ENCODE results near the gene LRRC8D.
A peak's percentile ranks its signal among the peaks of the same experiment; 100 is the strongest.

LRRC8D gene

DNA sequence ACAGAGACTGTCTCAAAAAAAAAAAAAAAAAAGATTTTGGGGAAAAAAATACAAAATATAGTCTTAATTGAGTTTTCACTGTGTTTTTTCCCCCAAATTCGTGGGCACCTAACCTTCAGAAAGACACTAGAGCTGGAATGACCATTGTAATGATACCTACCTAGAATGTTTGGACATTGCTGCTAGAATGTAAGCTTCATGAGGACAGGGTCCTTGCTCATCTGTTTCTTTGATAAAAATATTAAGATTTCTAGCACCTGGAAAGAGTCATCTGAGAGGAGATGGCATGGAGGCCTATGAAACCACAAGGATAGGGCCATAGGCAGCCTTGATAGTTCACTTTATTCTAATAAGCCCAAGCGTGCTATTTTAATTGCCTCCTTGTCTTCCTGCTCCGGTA, 6.5 kb downstream of the LRRC8D start:
- peaks cover 74% of the 10 kb centered on the region for H3K4me1 ChIP-seq (ENCODE audit: insufficient read depth, low read length, poor library complexity, severe bottlenecking)
- no peaks in the 10 kb centered on the region for H3K9me2 ChIP-seq (replicated peaks; ENCODE audit: low read depth, low read length)
- no peak overlapping the region for H3K4me3 ChIP-seq (ENCODE audit: low read length, poor library complexity, severe bottlenecking)
- H3K36me3 ChIP-seq (ENCODE audit: insufficient read depth, low read length), result no peaks in the 10 kb centered on the region
- no peaks in the 10 kb centered on the region for H3F3A ChIP-seq (ENCODE audit: low read depth)
- TF ChIP-seq EZH2phosphoT487 (IDR thresholded peaks at IDR 0.05; ENCODE audit: borderline replicate concordance), result no peak
- TF ChIP-seq, protein P1, sequence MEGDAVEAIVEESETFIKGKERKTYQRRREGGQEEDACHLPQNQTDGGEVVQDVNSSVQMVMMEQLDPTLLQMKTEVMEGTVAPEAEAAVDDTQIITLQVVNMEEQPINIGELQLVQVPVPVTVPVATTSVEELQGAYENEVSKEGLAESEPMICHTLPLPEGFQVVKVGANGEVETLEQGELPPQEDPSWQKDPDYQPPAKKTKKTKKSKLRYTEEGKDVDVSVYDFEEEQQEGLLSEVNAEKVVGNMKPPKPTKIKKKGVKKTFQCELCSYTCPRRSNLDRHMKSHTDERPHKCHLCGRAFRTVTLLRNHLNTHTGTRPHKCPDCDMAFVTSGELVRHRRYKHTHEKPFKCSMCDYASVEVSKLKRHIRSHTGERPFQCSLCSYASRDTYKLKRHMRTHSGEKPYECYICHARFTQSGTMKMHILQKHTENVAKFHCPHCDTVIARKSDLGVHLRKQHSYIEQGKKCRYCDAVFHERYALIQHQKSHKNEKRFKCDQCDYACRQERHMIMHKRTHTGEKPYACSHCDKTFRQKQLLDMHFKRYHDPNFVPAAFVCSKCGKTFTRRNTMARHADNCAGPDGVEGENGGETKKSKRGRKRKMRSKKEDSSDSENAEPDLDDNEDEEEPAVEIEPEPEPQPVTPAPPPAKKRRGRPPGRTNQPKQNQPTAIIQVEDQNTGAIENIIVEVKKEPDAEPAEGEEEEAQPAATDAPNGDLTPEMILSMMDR (conservative IDR thresholded peaks at IDR 0.05; ENCODE audit: low read length), result no peak
- no peaks in the 10 kb centered on the region for H3K9me3 ChIP-seq (ENCODE audit: insufficient read depth, low read depth, low read length)
- H3K4me2 ChIP-seq (ENCODE audit: low read depth, low read length, poor library complexity, severe bottlenecking), result no peak overlapping the region
- H3K27me3 ChIP-seq (ENCODE audit: insufficient read depth, low read length, poor library complexity, severe bottlenecking), result no peaks in the 10 kb centered on the region
- peaks cover 93% of the 10 kb centered on the region for H3K79me2 ChIP-seq (ENCODE audit: insufficient read depth, low read length)
- no peak overlapping the region for H3K9ac ChIP-seq (ENCODE audit: low read depth, low read length, poor library complexity, severe bottlenecking)
- peaks cover 87% of the 10 kb centered on the region for H4K20me1 ChIP-seq (ENCODE audit: insufficient read depth, low read length, poor library complexity, severe bottlenecking)
- H2AFZ ChIP-seq (ENCODE audit: low read length), result no peak overlapping the region

DNA sequence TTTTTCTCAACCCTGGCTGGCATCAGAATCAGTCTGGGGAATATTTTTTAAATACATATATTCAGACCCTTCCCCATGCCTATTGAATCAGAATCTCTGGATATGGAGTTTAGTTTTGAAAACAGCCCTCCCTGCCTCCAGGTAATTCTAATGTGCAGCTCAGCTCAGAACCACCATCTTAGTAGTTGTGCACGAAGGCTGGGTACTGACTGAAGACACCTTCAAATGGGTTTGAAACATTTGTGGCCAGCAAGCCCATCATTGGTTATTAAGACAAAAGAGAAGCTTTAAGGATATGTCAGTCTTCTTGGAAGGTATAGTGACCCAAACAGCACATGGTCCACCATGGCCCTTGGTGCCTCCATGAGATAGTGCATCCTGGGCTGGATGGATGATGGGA, 7.1 kb downstream of the LRRC8D start:
- no peak overlapping the region for H2AFZ ChIP-seq (ENCODE audit: low read length)
- H3K9ac ChIP-seq (ENCODE audit: low read depth, low read length, poor library complexity, severe bottlenecking), result no peak overlapping the region
- TF ChIP-seq, protein P1 (conservative IDR thresholded peaks at IDR 0.05; ENCODE audit: low read length), result no peak
- no peak for TF ChIP-seq EZH2phosphoT487 (IDR thresholded peaks at IDR 0.05; ENCODE audit: borderline replicate concordance)
- no peaks in the 10 kb centered on the region for H3K27me3 ChIP-seq (ENCODE audit: insufficient read depth, low read length, poor library complexity, severe bottlenecking)
- no peaks in the 10 kb centered on the region for H3K9me2 ChIP-seq (replicated peaks; ENCODE audit: low read depth, low read length)
- H4K20me1 ChIP-seq (ENCODE audit: insufficient read depth, low read length, poor library complexity, severe bottlenecking), result peaks cover 86% of the 10 kb centered on the region
- H3F3A ChIP-seq (ENCODE audit: low read depth), result no peaks in the 10 kb centered on the region
- H3K9me3 ChIP-seq (ENCODE audit: insufficient read depth, low read depth, low read length), result no peaks in the 10 kb centered on the region
- peaks cover 93% of the 10 kb centered on the region for H3K79me2 ChIP-seq (ENCODE audit: insufficient read depth, low read length)
- peak overlapping the region; percentile 19 for H3K4me2 ChIP-seq (ENCODE audit: low read depth, low read length, poor library complexity, severe bottlenecking)
- H3K4me3 ChIP-seq (ENCODE audit: low read length, poor library complexity, severe bottlenecking), result no peak overlapping the region
- H3K4me1 ChIP-seq (ENCODE audit: insufficient read depth, low read length, poor library complexity, severe bottlenecking), result peaks cover 73% of the 10 kb centered on the region
- H3K36me3 ChIP-seq (ENCODE audit: insufficient read depth, low read length), result no peaks in the 10 kb centered on the region

GRCh38 chr1:89829186-89829585, 8.4 kb downstream of the LRRC8D start:
- TF ChIP-seq, protein P1 (conservative IDR thresholded peaks at IDR 0.05; ENCODE audit: low read length), result no peak
- TF ChIP-seq EZH2phosphoT487 (IDR thresholded peaks at IDR 0.05; ENCODE audit: borderline replicate concordance), result no peak
- Histone ChIP-seq H3K79me2 (ENCODE audit: insufficient read depth, low read length) (peaks cover 93% of the 10 kb centered on the region), H3K9ac (ENCODE audit: low read depth, low read length, poor library complexity, severe bottlenecking) (no peak overlapping the region), H3K9me2 (replicated peaks; ENCODE audit: low read depth, low read length) (no peaks in the 10 kb centered on the region), H3F3A (ENCODE audit: low read depth) (no peaks in the 10 kb centered on the region), H4K20me1 (ENCODE audit: insufficient read depth, low read length, poor library complexity, severe bottlenecking) (peaks cover 88% of the 10 kb centered on the region), H3K4me2 (ENCODE audit: low read depth, low read length, poor library complexity, severe bottlenecking) (peak overlapping the region; percentile 19), H3K27me3 (ENCODE audit: insufficient read depth, low read length, poor library complexity, severe bottlenecking) (no peaks in the 10 kb centered on the region), H3K36me3 (ENCODE audit: insufficient read depth, low read length) (no peaks in the 10 kb centered on the region), H3K4me3 (ENCODE audit: low read length, poor library complexity, severe bottlenecking) (no peak overlapping the region), H3K9me3 (ENCODE audit: insufficient read depth, low read depth, low read length) (no peaks in the 10 kb centered on the region), H2AFZ (ENCODE audit: low read length) (no peak overlapping the region), H3K4me1 (ENCODE audit: insufficient read depth, low read length, poor library complexity, severe bottlenecking) (peaks cover 72% of the 10 kb centered on the region)
